GM23338 (cell line): ENCODE measurements around the gene ARHGAP9. TPM values are rescaled to one million over a fixed set of nuclear protein-coding genes. Genes with fewer than 3 reads are reported as not detected.

Experiments used
- CREB1 ChIP-seq: fragments of 250-450 bp; sonication (Bioruptor Pico); IDR thresholded peaks from 2 replicates; pipeline ENCODE4 v1.5.0; 2020; ENCODE audit warnings: low read depth, mild to moderate bottlenecking, moderate library complexity
- ETS1 ChIP-seq: IDR thresholded peaks from 2 replicates; pipeline ENCODE4 v1.6.1; 2016; ENCODE audit warnings: antibody characterized with exemption
- EZH2 ChIP-seq: fragments of 200-600 bp; sonication (generic); IDR thresholded peaks from one replicate; pipeline ENCODE4 v1.8.0; 2017; ENCODE audit warnings: antibody characterized with exemption, mild to moderate bottlenecking, low read depth; ENCODE audit not compliant: unreplicated experiment
- EZH2phosphoT487 ChIP-seq: fragments of 200-600 bp; sonication (generic); IDR thresholded peaks from one replicate; pipeline ENCODE4 v1.8.1; 2018; ENCODE audit warnings: antibody characterized with exemption; ENCODE audit not compliant: unreplicated experiment
- STAT1 ChIP-seq: IDR thresholded peaks from one replicate; pipeline ENCODE4 v1.6.1; 2016; ENCODE audit warnings: antibody characterized with exemption; ENCODE audit not compliant: unreplicated experiment
- ZNF331 ChIP-seq: fragments of 250-450 bp; sonication (Bioruptor Pico); IDR thresholded peaks from 2 replicates; pipeline ENCODE4 v1.5.0; 2020; ENCODE audit warnings: low read depth, mild to moderate bottlenecking, moderate library complexity
- polyA plus RNA-seq: library from polyadenylated mRNA; unstranded; fragments of >200 nt; fragmentation: Nextera tagmentation; extraction: Ambion mirVana; gene quantifications from 2 replicates; pipeline ENCODE4 v1.2.1, GENCODE V29; 2016
- total RNA-seq: library from RNA; depleted of rRNA; stranded (reverse); fragments of >200 nt; shearing (Covaris generic); gene quantifications from 2 replicates; pipeline ENCODE4 v1.2.3, GENCODE V29; 2014
- TF ChIP-seq, protein P1 (sequence below): fragments of 250-450 bp; sonication (Bioruptor Pico); IDR thresholded peaks from 2 replicates; pipeline ENCODE4 v1.5.0; 2020; ENCODE audit warnings: mild to moderate bottlenecking, moderate library complexity
- TF ChIP-seq, protein P2 (sequence below): IDR thresholded peaks from one replicate; pipeline ENCODE4 v1.6.1; 2018; ENCODE audit warnings: antibody characterized with exemption; ENCODE audit not compliant: unreplicated experiment
- TF ChIP-seq, protein P3 (sequence below), 2 experiments: fragments of 200-600 bp in 1 of 2; sonication (generic) in 1 of 2; conservative IDR thresholded peaks; 2 replicates each; pipeline versions ENCODE4 v1.5.1 to v1.6.1; 2016 to 2017; ENCODE audit warnings: antibody characterized with exemption in 2 of 2, low read depth in 2 of 2, mild to moderate bottlenecking in 2 of 2, moderate library complexity in 1 of 2

ARHGAP9 gene
- total and polyA plus RNA-seq, 2 experiments from 2014 or later, result 4.5 to 7.1 TPM

GRCh38 chr12:57460468-57460784 is 19.2 kb downstream of the ARHGAP9 start (continued):
- TF ChIP-seq, protein P1, sequence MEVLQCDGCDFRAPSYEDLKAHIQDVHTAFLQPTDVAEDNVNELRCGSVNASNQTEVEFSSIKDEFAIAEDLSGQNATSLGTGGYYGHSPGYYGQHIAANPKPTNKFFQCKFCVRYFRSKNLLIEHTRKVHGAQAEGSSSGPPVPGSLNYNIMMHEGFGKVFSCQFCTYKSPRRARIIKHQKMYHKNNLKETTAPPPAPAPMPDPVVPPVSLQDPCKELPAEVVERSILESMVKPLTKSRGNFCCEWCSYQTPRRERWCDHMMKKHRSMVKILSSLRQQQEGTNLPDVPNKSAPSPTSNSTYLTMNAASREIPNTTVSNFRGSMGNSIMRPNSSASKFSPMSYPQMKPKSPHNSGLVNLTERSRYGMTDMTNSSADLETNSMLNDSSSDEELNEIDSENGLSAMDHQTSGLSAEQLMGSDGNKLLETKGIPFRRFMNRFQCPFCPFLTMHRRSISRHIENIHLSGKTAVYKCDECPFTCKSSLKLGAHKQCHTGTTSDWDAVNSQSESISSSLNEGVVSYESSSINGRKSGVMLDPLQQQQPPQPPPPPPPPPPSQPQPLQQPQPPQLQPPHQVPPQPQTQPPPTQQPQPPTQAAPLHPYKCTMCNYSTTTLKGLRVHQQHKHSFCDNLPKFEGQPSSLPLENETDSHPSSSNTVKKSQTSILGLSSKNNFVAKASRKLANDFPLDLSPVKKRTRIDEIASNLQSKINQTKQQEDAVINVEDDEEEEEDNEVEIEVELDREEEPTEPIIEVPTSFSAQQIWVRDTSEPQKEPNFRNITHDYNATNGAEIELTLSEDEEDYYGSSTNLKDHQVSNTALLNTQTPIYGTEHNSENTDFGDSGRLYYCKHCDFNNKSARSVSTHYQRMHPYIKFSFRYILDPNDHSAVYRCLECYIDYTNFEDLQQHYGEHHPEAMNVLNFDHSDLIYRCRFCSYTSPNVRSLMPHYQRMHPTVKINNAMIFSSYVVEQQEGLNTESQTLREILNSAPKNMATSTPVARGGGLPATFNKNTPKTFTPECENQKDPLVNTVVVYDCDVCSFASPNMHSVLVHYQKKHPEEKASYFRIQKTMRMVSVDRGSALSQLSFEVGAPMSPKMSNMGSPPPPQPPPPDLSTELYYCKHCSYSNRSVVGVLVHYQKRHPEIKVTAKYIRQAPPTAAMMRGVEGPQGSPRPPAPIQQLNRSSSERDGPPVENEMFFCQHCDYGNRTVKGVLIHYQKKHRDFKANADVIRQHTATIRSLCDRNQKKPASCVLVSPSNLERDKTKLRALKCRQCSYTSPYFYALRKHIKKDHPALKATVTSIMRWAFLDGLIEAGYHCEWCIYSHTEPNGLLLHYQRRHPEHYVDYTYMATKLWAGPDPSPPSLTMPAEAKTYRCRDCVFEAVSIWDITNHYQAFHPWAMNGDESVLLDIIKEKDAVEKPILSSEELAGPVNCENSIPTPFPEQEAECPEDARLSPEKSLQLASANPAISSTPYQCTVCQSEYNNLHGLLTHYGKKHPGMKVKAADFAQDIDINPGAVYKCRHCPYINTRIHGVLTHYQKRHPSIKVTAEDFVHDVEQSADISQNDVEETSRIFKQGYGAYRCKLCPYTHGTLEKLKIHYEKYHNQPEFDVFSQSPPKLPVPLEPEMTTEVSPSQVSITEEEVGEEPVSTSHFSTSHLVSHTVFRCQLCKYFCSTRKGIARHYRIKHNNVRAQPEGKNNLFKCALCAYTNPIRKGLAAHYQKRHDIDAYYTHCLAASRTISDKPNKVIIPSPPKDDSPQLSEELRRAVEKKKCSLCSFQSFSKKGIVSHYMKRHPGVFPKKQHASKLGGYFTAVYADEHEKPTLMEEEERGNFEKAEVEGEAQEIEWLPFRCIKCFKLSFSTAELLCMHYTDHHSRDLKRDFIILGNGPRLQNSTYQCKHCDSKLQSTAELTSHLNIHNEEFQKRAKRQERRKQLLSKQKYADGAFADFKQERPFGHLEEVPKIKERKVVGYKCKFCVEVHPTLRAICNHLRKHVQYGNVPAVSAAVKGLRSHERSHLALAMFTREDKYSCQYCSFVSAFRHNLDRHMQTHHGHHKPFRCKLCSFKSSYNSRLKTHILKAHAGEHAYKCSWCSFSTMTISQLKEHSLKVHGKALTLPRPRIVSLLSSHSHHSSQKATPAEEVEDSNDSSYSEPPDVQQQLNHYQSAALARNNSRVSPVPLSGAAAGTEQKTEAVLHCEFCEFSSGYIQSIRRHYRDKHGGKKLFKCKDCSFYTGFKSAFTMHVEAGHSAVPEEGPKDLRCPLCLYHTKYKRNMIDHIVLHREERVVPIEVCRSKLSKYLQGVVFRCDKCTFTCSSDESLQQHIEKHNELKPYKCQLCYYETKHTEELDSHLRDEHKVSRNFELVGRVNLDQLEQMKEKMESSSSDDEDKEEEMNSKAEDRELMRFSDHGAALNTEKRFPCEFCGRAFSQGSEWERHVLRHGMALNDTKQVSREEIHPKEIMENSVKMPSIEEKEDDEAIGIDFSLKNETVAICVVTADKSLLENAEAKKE (CRISPR knock-in tag), result no peak
- TF ChIP-seq, protein P2, sequence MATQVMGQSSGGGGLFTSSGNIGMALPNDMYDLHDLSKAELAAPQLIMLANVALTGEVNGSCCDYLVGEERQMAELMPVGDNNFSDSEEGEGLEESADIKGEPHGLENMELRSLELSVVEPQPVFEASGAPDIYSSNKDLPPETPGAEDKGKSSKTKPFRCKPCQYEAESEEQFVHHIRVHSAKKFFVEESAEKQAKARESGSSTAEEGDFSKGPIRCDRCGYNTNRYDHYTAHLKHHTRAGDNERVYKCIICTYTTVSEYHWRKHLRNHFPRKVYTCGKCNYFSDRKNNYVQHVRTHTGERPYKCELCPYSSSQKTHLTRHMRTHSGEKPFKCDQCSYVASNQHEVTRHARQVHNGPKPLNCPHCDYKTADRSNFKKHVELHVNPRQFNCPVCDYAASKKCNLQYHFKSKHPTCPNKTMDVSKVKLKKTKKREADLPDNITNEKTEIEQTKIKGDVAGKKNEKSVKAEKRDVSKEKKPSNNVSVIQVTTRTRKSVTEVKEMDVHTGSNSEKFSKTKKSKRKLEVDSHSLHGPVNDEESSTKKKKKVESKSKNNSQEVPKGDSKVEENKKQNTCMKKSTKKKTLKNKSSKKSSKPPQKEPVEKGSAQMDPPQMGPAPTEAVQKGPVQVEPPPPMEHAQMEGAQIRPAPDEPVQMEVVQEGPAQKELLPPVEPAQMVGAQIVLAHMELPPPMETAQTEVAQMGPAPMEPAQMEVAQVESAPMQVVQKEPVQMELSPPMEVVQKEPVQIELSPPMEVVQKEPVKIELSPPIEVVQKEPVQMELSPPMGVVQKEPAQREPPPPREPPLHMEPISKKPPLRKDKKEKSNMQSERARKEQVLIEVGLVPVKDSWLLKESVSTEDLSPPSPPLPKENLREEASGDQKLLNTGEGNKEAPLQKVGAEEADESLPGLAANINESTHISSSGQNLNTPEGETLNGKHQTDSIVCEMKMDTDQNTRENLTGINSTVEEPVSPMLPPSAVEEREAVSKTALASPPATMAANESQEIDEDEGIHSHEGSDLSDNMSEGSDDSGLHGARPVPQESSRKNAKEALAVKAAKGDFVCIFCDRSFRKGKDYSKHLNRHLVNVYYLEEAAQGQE, result no peak
- TF ChIP-seq ZNF331 (CRISPR knock-in tag) (no peak), STAT1 (no peak), EZH2phosphoT487 (no peak), CREB1 (no peak), EZH2 (no peak), ETS1 (no peak)
- TF ChIP-seq, protein P3, sequence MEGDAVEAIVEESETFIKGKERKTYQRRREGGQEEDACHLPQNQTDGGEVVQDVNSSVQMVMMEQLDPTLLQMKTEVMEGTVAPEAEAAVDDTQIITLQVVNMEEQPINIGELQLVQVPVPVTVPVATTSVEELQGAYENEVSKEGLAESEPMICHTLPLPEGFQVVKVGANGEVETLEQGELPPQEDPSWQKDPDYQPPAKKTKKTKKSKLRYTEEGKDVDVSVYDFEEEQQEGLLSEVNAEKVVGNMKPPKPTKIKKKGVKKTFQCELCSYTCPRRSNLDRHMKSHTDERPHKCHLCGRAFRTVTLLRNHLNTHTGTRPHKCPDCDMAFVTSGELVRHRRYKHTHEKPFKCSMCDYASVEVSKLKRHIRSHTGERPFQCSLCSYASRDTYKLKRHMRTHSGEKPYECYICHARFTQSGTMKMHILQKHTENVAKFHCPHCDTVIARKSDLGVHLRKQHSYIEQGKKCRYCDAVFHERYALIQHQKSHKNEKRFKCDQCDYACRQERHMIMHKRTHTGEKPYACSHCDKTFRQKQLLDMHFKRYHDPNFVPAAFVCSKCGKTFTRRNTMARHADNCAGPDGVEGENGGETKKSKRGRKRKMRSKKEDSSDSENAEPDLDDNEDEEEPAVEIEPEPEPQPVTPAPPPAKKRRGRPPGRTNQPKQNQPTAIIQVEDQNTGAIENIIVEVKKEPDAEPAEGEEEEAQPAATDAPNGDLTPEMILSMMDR (conservative IDR thresholded peaks at IDR 0.05; ENCODE audit: low read depth in 2 of 2), result no peak
